ENCODE results near the gene PRELP.

DNA sequence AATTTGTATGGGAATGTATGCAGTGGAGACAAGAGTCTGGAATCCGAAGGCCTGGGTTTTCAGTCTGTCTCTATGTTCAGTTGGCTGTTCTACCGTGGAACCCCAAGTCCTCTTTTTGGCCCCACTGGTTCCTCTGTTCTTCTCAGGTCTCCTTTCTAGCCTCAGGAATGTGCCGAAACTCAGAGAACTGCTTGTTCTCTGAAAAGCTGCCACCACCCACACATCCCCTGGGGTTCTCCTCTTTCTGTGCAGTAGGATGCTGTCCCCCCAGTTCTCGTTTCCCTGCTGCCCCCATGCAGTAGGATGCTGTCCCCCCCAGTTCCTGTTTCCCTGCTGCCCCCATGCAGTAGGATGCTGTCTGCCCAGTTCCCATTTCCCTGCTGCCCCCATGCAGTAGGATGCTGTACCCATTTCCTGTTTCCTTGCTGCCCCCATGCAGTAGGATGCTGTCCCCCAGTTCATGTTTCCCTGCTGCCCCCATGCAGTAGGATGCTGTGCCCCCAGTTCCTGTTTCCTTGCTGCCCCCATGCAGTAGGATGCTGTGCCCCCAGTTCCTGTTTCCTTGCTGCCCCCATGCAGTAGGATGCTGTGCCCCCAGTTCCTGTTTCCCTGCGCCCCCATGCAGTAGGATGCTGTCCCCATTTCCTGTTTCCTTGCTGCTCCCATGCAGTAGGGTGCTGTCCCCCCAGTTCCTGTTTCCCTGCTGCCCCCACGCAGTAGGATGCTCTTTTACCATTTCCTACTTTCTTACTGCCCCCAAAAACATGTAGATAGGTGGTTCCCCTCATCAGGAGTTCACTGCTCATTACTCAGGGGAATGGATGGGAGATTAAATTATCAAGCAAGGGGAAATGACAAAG, 53.6 kb downstream of the PRELP start:
- TF ChIP-seq, protein P1, sequence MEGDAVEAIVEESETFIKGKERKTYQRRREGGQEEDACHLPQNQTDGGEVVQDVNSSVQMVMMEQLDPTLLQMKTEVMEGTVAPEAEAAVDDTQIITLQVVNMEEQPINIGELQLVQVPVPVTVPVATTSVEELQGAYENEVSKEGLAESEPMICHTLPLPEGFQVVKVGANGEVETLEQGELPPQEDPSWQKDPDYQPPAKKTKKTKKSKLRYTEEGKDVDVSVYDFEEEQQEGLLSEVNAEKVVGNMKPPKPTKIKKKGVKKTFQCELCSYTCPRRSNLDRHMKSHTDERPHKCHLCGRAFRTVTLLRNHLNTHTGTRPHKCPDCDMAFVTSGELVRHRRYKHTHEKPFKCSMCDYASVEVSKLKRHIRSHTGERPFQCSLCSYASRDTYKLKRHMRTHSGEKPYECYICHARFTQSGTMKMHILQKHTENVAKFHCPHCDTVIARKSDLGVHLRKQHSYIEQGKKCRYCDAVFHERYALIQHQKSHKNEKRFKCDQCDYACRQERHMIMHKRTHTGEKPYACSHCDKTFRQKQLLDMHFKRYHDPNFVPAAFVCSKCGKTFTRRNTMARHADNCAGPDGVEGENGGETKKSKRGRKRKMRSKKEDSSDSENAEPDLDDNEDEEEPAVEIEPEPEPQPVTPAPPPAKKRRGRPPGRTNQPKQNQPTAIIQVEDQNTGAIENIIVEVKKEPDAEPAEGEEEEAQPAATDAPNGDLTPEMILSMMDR (IDR thresholded peaks at IDR 0.05) = no peak
- TF ChIP-seq POLR2A (IDR thresholded peaks at IDR 0.05) = no peak

All from lower leg skin (tissue), 3 donors.